ENCODE data around the gene ITPK1. TPM values are rescaled to one million over a fixed set of nuclear protein-coding genes. Genes with fewer than 3 reads are reported as not detected.

The ITPK1 gene
- total RNA-seq, 3 donors from 2014 or later: 27.8 to 91.7 (median 42.9) TPM

GRCh38 chr14:92971601-92972180 lies 144.0 kb downstream of the ITPK1 start:
- TF ChIP-seq POLR2A (IDR thresholded peaks at IDR 0.05) (no peak), POLR2AphosphoS5 (IDR thresholded peaks at IDR 0.05) (no peak)
- Histone ChIP-seq H3K9me3 (peaks cover 8 to 16% of the 10 kb centered on the region in 2 donors), H3K4me3 (no peak overlapping the region), H3K27ac (peak overlapping the region in 1 of 2 donors; percentile 28), H3K27me3 (no peaks in the 10 kb centered on the region), H3K36me3 (no peaks in the 10 kb centered on the region), H3K4me1 (peaks cover 0 to 6% of the 10 kb centered on the region in 2 donors)
- DNase-seq (ENCODE audit: low spot score in 2 of 2): no peak
- intact Hi-C loops (cut with DNase I; ENCODE audit: low total_unique reads): no loop called here

GRCh38 chr14:92970271-92970670 lies 145.5 kb downstream of the ITPK1 start:
- DNase-seq (ENCODE audit: low spot score in 2 of 2): no peak
- H3K36me3 ChIP-seq: no peaks in the 10 kb centered on the region
- H3K4me3 ChIP-seq: no peak overlapping the region
- H3K27me3 ChIP-seq: no peaks in the 10 kb centered on the region
- TF ChIP-seq POLR2A (IDR thresholded peaks at IDR 0.05) (no peak), POLR2AphosphoS5 (IDR thresholded peaks at IDR 0.05) (no peak), CTCF (IDR thresholded peaks at IDR 0.05) (no peak)
- H3K4me1 ChIP-seq: peaks cover 0 to 6% of the 10 kb centered on the region in 2 donors
- intact Hi-C loops (cut with DNase I; ENCODE audit: low total_unique reads): no loop called here
- no peak overlapping the region for H3K27ac ChIP-seq
- H3K9me3 ChIP-seq: peaks cover 1 to 3% of the 10 kb centered on the region in 2 donors

- Histone ChIP-seq H3K27me3 (no peaks in the 10 kb centered on the region), H3K4me3 (no peak overlapping the region), H3K27ac (no peak overlapping the region), H3K36me3 (no peaks in the 10 kb centered on the region), H3K4me1 (peaks cover 0 to 6% of the 10 kb centered on the region in 2 donors), H3K9me3 (no peaks in the 10 kb centered on the region)
- intact Hi-C loops (cut with DNase I; ENCODE audit: low total_unique reads): no loop called here
- no peak for DNase-seq (ENCODE audit: low spot score in 2 of 2)
- TF ChIP-seq POLR2A (IDR thresholded peaks at IDR 0.05): no peak
- TF ChIP-seq CTCF (IDR thresholded peaks at IDR 0.05): no peak
- TF ChIP-seq POLR2AphosphoS5 (IDR thresholded peaks at IDR 0.05): no peak
Measured at GRCh38 chr14:92969871-92970270, 145.9 kb downstream of the ITPK1 start.

- no peak overlapping the region for H3K27ac ChIP-seq
- H3K4me1 ChIP-seq: peaks cover 0 to 6% of the 10 kb centered on the region in 2 donors
- H3K27me3 ChIP-seq: no peaks in the 10 kb centered on the region
- TF ChIP-seq POLR2AphosphoS5 (IDR thresholded peaks at IDR 0.05): no peak
- TF ChIP-seq POLR2A (IDR thresholded peaks at IDR 0.05): no peak
- H3K4me3 ChIP-seq: no peak overlapping the region
- no peaks in the 10 kb centered on the region for H3K36me3 ChIP-seq
- DNase-seq (ENCODE audit: low spot score in 2 of 2): no peak
- H3K9me3 ChIP-seq: no peaks in the 10 kb centered on the region
- intact Hi-C loops (cut with DNase I; ENCODE audit: low total_unique reads): no loop called here
Measured at GRCh38 chr14:92969430-92969829, 146.3 kb downstream of the ITPK1 start.

GRCh38 chr14:92968291-92969020 lies 147.3 kb downstream of the ITPK1 start:
- Histone ChIP-seq H3K4me3 (no peak overlapping the region), H3K9me3 (no peaks in the 10 kb centered on the region), H3K27me3 (no peaks in the 10 kb centered on the region), H3K36me3 (no peaks in the 10 kb centered on the region), H3K4me1 (peaks cover 0 to under 1% of the 10 kb centered on the region in 2 donors), H3K27ac (no peak overlapping the region)
- no peak for TF ChIP-seq POLR2A (IDR thresholded peaks at IDR 0.05)
- no peak for TF ChIP-seq CTCF (IDR thresholded peaks at IDR 0.05)
- TF ChIP-seq POLR2AphosphoS5 (IDR thresholded peaks at IDR 0.05): no peak
- intact Hi-C loops (cut with DNase I; ENCODE audit: low total_unique reads): no loop called here
- no peak for DNase-seq (ENCODE audit: low spot score in 2 of 2)

- no peaks in the 10 kb centered on the region for H3K4me1 ChIP-seq
- no peaks in the 10 kb centered on the region for H3K9me3 ChIP-seq
- TF ChIP-seq POLR2A (IDR thresholded peaks at IDR 0.05) (no peak), POLR2AphosphoS5 (IDR thresholded peaks at IDR 0.05) (no peak), CTCF (IDR thresholded peaks at IDR 0.05) (no peak)
- intact Hi-C loops (cut with DNase I; ENCODE audit: low total_unique reads): no loop called here
- no peak overlapping the region for H3K4me3 ChIP-seq
- H3K27me3 ChIP-seq: no peaks in the 10 kb centered on the region
- DNase-seq (ENCODE audit: low spot score in 2 of 2): no peak
- no peaks in the 10 kb centered on the region for H3K36me3 ChIP-seq
- H3K27ac ChIP-seq: no peak overlapping the region
Measured at GRCh38 chr14:92967346-92967926, 148.3 kb downstream of the ITPK1 start.

Measured in breast epithelium (tissue), 4 donors.